ENCODE results near the gene CPEB2.
A peak's percentile ranks its signal among the peaks of the same experiment; 100 is the strongest.

The CPEB2 gene

GRCh38 chr4:15010038-15010585, 7.8 kb downstream of the CPEB2 start:
- H3K27me3 ChIP-seq (ENCODE audit: control insufficient read depth in 1 of 2, insufficient read depth in 2 of 2, low read length in 2 of 2), result no peaks in the 10 kb centered on the region
- no peaks in the 10 kb centered on the region for H3K9me3 ChIP-seq (ENCODE audit: control insufficient read depth in 2 of 2, low read length in 2 of 2)
- H3K9ac ChIP-seq (ENCODE audit: low read length in 2 of 2), result no peak overlapping the region
- no peak overlapping the region for H3K4me3 ChIP-seq (ENCODE audit: low read length in 2 of 2)
- H3K36me3 ChIP-seq (ENCODE audit: control insufficient read depth in 2 of 2, insufficient read depth in 2 of 2, low read length in 2 of 2), result peaks cover 0 to 8% of the 10 kb centered on the region in 2 donors
- no peak overlapping the region for H3K27ac ChIP-seq (ENCODE audit: low read length)
- peaks cover 6% of the 10 kb centered on the region for H3K4me1 ChIP-seq (ENCODE audit: control insufficient read depth, insufficient read depth, low read length)

- H3K9me3 ChIP-seq (ENCODE audit: control insufficient read depth in 2 of 2, low read length in 2 of 2), result no peaks in the 10 kb centered on the region
- no peaks in the 10 kb centered on the region for H3K27me3 ChIP-seq (ENCODE audit: control insufficient read depth in 1 of 2, insufficient read depth in 2 of 2, low read length in 2 of 2)
- H3K4me3 ChIP-seq (ENCODE audit: low read length in 2 of 2), result no peak overlapping the region
- no peak overlapping the region for H3K9ac ChIP-seq (ENCODE audit: low read length in 2 of 2)
- H3K27ac ChIP-seq (ENCODE audit: low read length), result no peak overlapping the region
- peaks cover 0 to 8% of the 10 kb centered on the region in 2 donors for H3K36me3 ChIP-seq (ENCODE audit: control insufficient read depth in 2 of 2, insufficient read depth in 2 of 2, low read length in 2 of 2)
- H3K4me1 ChIP-seq (ENCODE audit: control insufficient read depth, insufficient read depth, low read length), result peaks cover 6% of the 10 kb centered on the region
These were observed 8.9 kb downstream of the CPEB2 start for GRCh38 chr4:15011166-15011565.

- no peak overlapping the region for H3K27ac ChIP-seq (ENCODE audit: low read length)
- peaks cover 0 to 8% of the 10 kb centered on the region in 2 donors for H3K36me3 ChIP-seq (ENCODE audit: control insufficient read depth in 2 of 2, insufficient read depth in 2 of 2, low read length in 2 of 2)
- H3K27me3 ChIP-seq (ENCODE audit: control insufficient read depth in 1 of 2, insufficient read depth in 2 of 2, low read length in 2 of 2), result no peaks in the 10 kb centered on the region
- H3K9ac ChIP-seq (ENCODE audit: low read length in 2 of 2), result no peak overlapping the region
- H3K4me1 ChIP-seq (ENCODE audit: control insufficient read depth, insufficient read depth, low read length), result peaks cover 6% of the 10 kb centered on the region
- no peak overlapping the region for H3K4me3 ChIP-seq (ENCODE audit: low read length in 2 of 2)
- no peaks in the 10 kb centered on the region for H3K9me3 ChIP-seq (ENCODE audit: control insufficient read depth in 2 of 2, low read length in 2 of 2)
These were observed 9.9 kb downstream of the CPEB2 start for GRCh38 chr4:15012017-15012788.

GRCh38 chr4:15013585-15013984, 11.3 kb downstream of the CPEB2 start:
- no peak overlapping the region for H3K4me3 ChIP-seq (ENCODE audit: low read length in 2 of 2)
- H3K9ac ChIP-seq (ENCODE audit: low read length in 2 of 2), result no peak overlapping the region

GRCh38 chr4:15015170-15015569, 12.9 kb downstream of the CPEB2 start:
- H3K9ac ChIP-seq (ENCODE audit: low read length in 2 of 2), result no peak overlapping the region
- H3K9me3 ChIP-seq (ENCODE audit: control insufficient read depth in 2 of 2, low read length in 2 of 2), result no peaks in the 10 kb centered on the region
- no peak overlapping the region for H3K27ac ChIP-seq (ENCODE audit: low read length)
- H3K27me3 ChIP-seq (ENCODE audit: control insufficient read depth in 1 of 2, insufficient read depth in 2 of 2, low read length in 2 of 2), result no peaks in the 10 kb centered on the region
- H3K36me3 ChIP-seq (ENCODE audit: control insufficient read depth in 2 of 2, insufficient read depth in 2 of 2, low read length in 2 of 2), result peaks cover 2% of the 10 kb centered on the region in 2 donors
- H3K4me3 ChIP-seq (ENCODE audit: low read length in 2 of 2), result no peak overlapping the region
- H3K4me1 ChIP-seq (ENCODE audit: control insufficient read depth, insufficient read depth, low read length), result peaks cover 6% of the 10 kb centered on the region

More at GRCh38 chr4:15013585-15013984, 11.3 kb downstream of the CPEB2 start:
- H3K36me3 ChIP-seq (ENCODE audit: control insufficient read depth in 2 of 2, insufficient read depth in 2 of 2, low read length in 2 of 2), result peaks cover 0 to 5% of the 10 kb centered on the region in 2 donors
- H3K27me3 ChIP-seq (ENCODE audit: control insufficient read depth in 1 of 2, insufficient read depth in 2 of 2, low read length in 2 of 2), result no peaks in the 10 kb centered on the region
- peaks cover 6% of the 10 kb centered on the region for H3K4me1 ChIP-seq (ENCODE audit: control insufficient read depth, insufficient read depth, low read length)
- H3K27ac ChIP-seq (ENCODE audit: low read length), result no peak overlapping the region
- no peaks in the 10 kb centered on the region for H3K9me3 ChIP-seq (ENCODE audit: control insufficient read depth in 2 of 2, low read length in 2 of 2)

GRCh38 chr4:15018361-15018760, 16.1 kb downstream of the CPEB2 start:
- no peak overlapping the region for H3K4me3 ChIP-seq (ENCODE audit: low read length in 2 of 2)
- no peak overlapping the region for H3K27ac ChIP-seq (ENCODE audit: low read length)
- H3K36me3 ChIP-seq (ENCODE audit: control insufficient read depth in 2 of 2, insufficient read depth in 2 of 2, low read length in 2 of 2), result peaks cover 0 to 2% of the 10 kb centered on the region in 2 donors
- H3K9ac ChIP-seq (ENCODE audit: low read length in 2 of 2), result no peak overlapping the region
- H3K9me3 ChIP-seq (ENCODE audit: control insufficient read depth in 2 of 2, low read length in 2 of 2), result no peaks in the 10 kb centered on the region
- H3K4me1 ChIP-seq (ENCODE audit: control insufficient read depth, insufficient read depth, low read length), result peaks cover 11% of the 10 kb centered on the region
- H3K27me3 ChIP-seq (ENCODE audit: control insufficient read depth in 1 of 2, insufficient read depth in 2 of 2, low read length in 2 of 2), result no peaks in the 10 kb centered on the region

- Histone ChIP-seq H3K9ac (ENCODE audit: low read length in 2 of 2) (peak overlapping the region; percentile 1), H3K4me1 (ENCODE audit: control insufficient read depth, insufficient read depth, low read length) (peaks cover 11% of the 10 kb centered on the region), H3K27me3 (ENCODE audit: control insufficient read depth in 1 of 2, insufficient read depth in 2 of 2, low read length in 2 of 2) (no peaks in the 10 kb centered on the region), H3K4me3 (ENCODE audit: low read length in 2 of 2) (peak overlapping the region; percentile 49 to 52), H3K9me3 (ENCODE audit: control insufficient read depth in 2 of 2, low read length in 2 of 2) (no peaks in the 10 kb centered on the region), H3K27ac (ENCODE audit: low read length) (peak overlapping the region; percentile 0), H3K36me3 (ENCODE audit: control insufficient read depth in 2 of 2, insufficient read depth in 2 of 2, low read length in 2 of 2) (peaks cover 0 to 2% of the 10 kb centered on the region in 2 donors)
These were observed 18.4 kb downstream of the CPEB2 start for GRCh38 chr4:15020502-15021286.

GRCh38 chr4:15021311-15021710, 19.0 kb downstream of the CPEB2 start:
- Histone ChIP-seq H3K4me3 (ENCODE audit: low read length in 2 of 2) (peak overlapping the region in 1 of 2 donors; percentile 52), H3K27ac (ENCODE audit: low read length) (peak overlapping the region; percentile 0), H3K9me3 (ENCODE audit: control insufficient read depth in 2 of 2, low read length in 2 of 2) (no peaks in the 10 kb centered on the region), H3K4me1 (ENCODE audit: control insufficient read depth, insufficient read depth, low read length) (peaks cover 11% of the 10 kb centered on the region), H3K9ac (ENCODE audit: low read length in 2 of 2) (peak overlapping the region in 1 of 2 donors; percentile 1), H3K36me3 (ENCODE audit: control insufficient read depth in 2 of 2, insufficient read depth in 2 of 2, low read length in 2 of 2) (peaks cover 0 to 2% of the 10 kb centered on the region in 2 donors), H3K27me3 (ENCODE audit: control insufficient read depth in 1 of 2, insufficient read depth in 2 of 2, low read length in 2 of 2) (no peaks in the 10 kb centered on the region)

GRCh38 chr4:15021946-15022345, 19.7 kb downstream of the CPEB2 start:
- H3K4me1 ChIP-seq (ENCODE audit: control insufficient read depth, insufficient read depth, low read length), result peaks cover 11% of the 10 kb centered on the region
- no peak overlapping the region for H3K9ac ChIP-seq (ENCODE audit: low read length in 2 of 2)
- H3K9me3 ChIP-seq (ENCODE audit: control insufficient read depth in 2 of 2, low read length in 2 of 2), result no peaks in the 10 kb centered on the region
- no peaks in the 10 kb centered on the region for H3K27me3 ChIP-seq (ENCODE audit: control insufficient read depth in 1 of 2, insufficient read depth in 2 of 2, low read length in 2 of 2)
- peaks cover 0 to 2% of the 10 kb centered on the region in 2 donors for H3K36me3 ChIP-seq (ENCODE audit: control insufficient read depth in 2 of 2, insufficient read depth in 2 of 2, low read length in 2 of 2)
- H3K4me3 ChIP-seq (ENCODE audit: low read length in 2 of 2), result no peak overlapping the region
- H3K27ac ChIP-seq (ENCODE audit: low read length), result no peak overlapping the region

- Histone ChIP-seq H3K4me3 (ENCODE audit: low read length in 2 of 2) (no peak overlapping the region), H3K36me3 (ENCODE audit: control insufficient read depth in 2 of 2, insufficient read depth in 2 of 2, low read length in 2 of 2) (peaks cover 0 to under 1% of the 10 kb centered on the region in 2 donors), H3K27ac (ENCODE audit: low read length) (no peak overlapping the region), H3K9ac (ENCODE audit: low read length in 2 of 2) (no peak overlapping the region), H3K9me3 (ENCODE audit: control insufficient read depth in 2 of 2, low read length in 2 of 2) (no peaks in the 10 kb centered on the region), H3K4me1 (ENCODE audit: control insufficient read depth, insufficient read depth, low read length) (peaks cover 11% of the 10 kb centered on the region), H3K27me3 (ENCODE audit: control insufficient read depth in 1 of 2, insufficient read depth in 2 of 2, low read length in 2 of 2) (no peaks in the 10 kb centered on the region)
These were observed 22.1 kb downstream of the CPEB2 start for GRCh38 chr4:15024386-15024785.

Measured in stomach smooth muscle (tissue), 2 donors.